ENCODE results near the gene GLP2R. TPM values are rescaled to one million over a fixed set of nuclear protein-coding genes. Genes with fewer than 3 reads are reported as not detected.
"Not testable (repeated sequence)": the region's sequence is repeated elsewhere in the genome, so short reads cannot be mapped to it uniquely, and the experiment has no call there.

The GLP2R gene
- total RNA-seq, 1 donor from 2014 or later = not detected

GRCh38 chr17:9916108-9916507 lies 90.4 kb downstream of the GLP2R start:
- H3K27ac Mint-ChIP-seq (ENCODE audit: unreplicated experiment) = no peak overlapping the region
- no peaks in the 10 kb centered on the region for H3K27me3 Mint-ChIP-seq (ENCODE audit: low read depth)
- DNase-seq (ENCODE audit: low read depth, low spot score) = no peak
- TF ChIP-seq CTCF (conservative IDR thresholded peaks at IDR 0.05) = no peak
- no peaks in the 10 kb centered on the region for H3K9me3 Mint-ChIP-seq
- peaks cover 12% of the 10 kb centered on the region for H3K36me3 Mint-ChIP-seq (ENCODE audit: low read depth)
- no peak overlapping the region for H3K4me3 Mint-ChIP-seq
- H3K4me1 Mint-ChIP-seq = peaks cover 3% of the 10 kb centered on the region

- no peak for DNase-seq (ENCODE audit: low read depth, low spot score)
- no peak overlapping the region for H3K4me3 Mint-ChIP-seq
- H3K4me1 Mint-ChIP-seq = peaks cover 6% of the 10 kb centered on the region
- TF ChIP-seq CTCF (conservative IDR thresholded peaks at IDR 0.05) = no peak
- no peaks in the 10 kb centered on the region for H3K9me3 Mint-ChIP-seq
- no peaks in the 10 kb centered on the region for H3K27me3 Mint-ChIP-seq (ENCODE audit: low read depth)
- H3K27ac Mint-ChIP-seq (ENCODE audit: unreplicated experiment) = no peak overlapping the region
- H3K36me3 Mint-ChIP-seq (ENCODE audit: low read depth) = peaks cover 10% of the 10 kb centered on the region
These were observed 91.4 kb downstream of the GLP2R start for GRCh38 chr17:9917131-9917530.

GRCh38 chr17:9917801-9918200 lies 92.1 kb downstream of the GLP2R start:
- TF ChIP-seq CTCF (conservative IDR thresholded peaks at IDR 0.05) = no peak
- Mint-ChIP-seq H3K4me1 (peaks cover 9% of the 10 kb centered on the region), H3K36me3 (ENCODE audit: low read depth) (peaks cover 10% of the 10 kb centered on the region), H3K27ac (ENCODE audit: unreplicated experiment) (no peak overlapping the region), H3K9me3 (no peaks in the 10 kb centered on the region), H3K27me3 (ENCODE audit: low read depth) (no peaks in the 10 kb centered on the region), H3K4me3 (no peak overlapping the region)
- no peak for DNase-seq (ENCODE audit: low read depth, low spot score)

- DNase-seq (ENCODE audit: low read depth, low spot score) = no peak
- no peak overlapping the region for H3K27ac Mint-ChIP-seq (ENCODE audit: unreplicated experiment)
- no peak for TF ChIP-seq CTCF (conservative IDR thresholded peaks at IDR 0.05)
- no peaks in the 10 kb centered on the region for H3K9me3 Mint-ChIP-seq
- peaks cover 10% of the 10 kb centered on the region for H3K36me3 Mint-ChIP-seq (ENCODE audit: low read depth)
- peaks cover 9% of the 10 kb centered on the region for H3K4me1 Mint-ChIP-seq
- no peaks in the 10 kb centered on the region for H3K27me3 Mint-ChIP-seq (ENCODE audit: low read depth)
- no peak overlapping the region for H3K4me3 Mint-ChIP-seq
These were observed 92.6 kb downstream of the GLP2R start for GRCh38 chr17:9918352-9918751.

- Mint-ChIP-seq H3K27me3 (ENCODE audit: low read depth) (no peaks in the 10 kb centered on the region), H3K36me3 (ENCODE audit: low read depth) (peaks cover 10% of the 10 kb centered on the region), H3K4me3 (no peak overlapping the region), H3K27ac (ENCODE audit: unreplicated experiment) (no peak overlapping the region), H3K9me3 (no peaks in the 10 kb centered on the region), H3K4me1 (peaks cover 9% of the 10 kb centered on the region)
- no peak for TF ChIP-seq CTCF (conservative IDR thresholded peaks at IDR 0.05)
- DNase-seq (ENCODE audit: low read depth, low spot score) = no peak
These were observed 93.2 kb downstream of the GLP2R start for GRCh38 chr17:9918804-9919352.

GRCh38 chr17:9921216-9921615 lies 95.5 kb downstream of the GLP2R start:
- not testable (repeated sequence) for H3K9me3 Mint-ChIP-seq; H3K36me3 Mint-ChIP-seq (ENCODE audit: low read depth); H3K27ac Mint-ChIP-seq (ENCODE audit: unreplicated experiment); DNase-seq (ENCODE audit: low read depth, low spot score); H3K4me3 Mint-ChIP-seq; H3K27me3 Mint-ChIP-seq (ENCODE audit: low read depth)
- H3K4me1 Mint-ChIP-seq = peaks cover 15% of the 10 kb centered on the region
